Central memory CD4-positive, alpha-beta T cell (primary cell): ENCODE results near the gene ZBED6.
A peak's percentile ranks its signal among the peaks of the same experiment; 100 is the strongest.
"Not testable (repeated sequence)": the region's sequence is repeated elsewhere in the genome, so short reads cannot be mapped to it uniquely, and the experiment has no call there.

Experiments
- DNase-seq: peaks from one replicate; pipeline ENCODE4 v3.0.0; 2022
- total RNA-seq, 3 experiments: gene quantifications; one replicate each; lab custom pipeline; 2026; lab: John Stamatoyannopoulos, UW

ZBED6 gene
- 0.60 to 5.4 (median 0.71) reads per million in 3 experiments for total RNA-seq

DNA sequence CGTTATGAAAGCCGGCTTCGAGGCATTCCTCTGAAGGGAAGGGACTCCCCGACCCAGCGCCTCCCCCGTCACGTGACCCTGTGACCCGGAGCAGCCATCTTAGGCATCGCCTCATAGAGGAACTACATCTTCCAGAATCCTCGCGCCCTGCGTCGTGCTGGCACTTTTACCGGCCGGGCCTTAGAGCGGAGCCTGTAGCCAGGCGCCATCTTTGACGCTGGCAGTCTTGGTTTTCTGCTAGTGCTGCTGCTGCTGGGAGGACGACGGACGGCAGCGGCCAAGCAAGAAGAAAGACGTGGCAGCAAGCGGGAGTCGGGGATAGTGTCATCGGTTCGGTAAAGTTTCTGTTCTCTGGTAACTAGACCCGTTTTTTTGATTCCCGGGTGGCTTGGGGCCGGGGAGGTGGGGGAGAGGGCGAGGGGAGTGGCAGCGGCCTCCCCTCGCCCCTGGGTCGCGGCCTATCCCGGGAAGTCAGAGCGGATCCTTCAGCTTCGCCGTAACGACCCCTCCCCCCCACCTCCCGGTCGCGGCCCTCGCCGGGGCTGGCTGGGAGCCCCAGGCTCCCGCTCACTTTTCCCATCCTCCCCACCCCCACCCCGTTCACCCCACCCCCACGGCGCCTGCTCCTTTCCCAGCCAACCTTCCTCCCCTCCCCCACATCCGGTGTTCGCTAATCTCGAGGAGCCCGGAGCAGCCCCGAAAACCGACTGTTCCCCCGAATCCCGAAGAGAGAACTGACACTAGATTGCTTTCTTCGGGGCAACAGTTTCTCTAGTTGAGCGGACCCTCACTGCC, at the start of gene ZBED6, which contains the start of gene ZC3H11A:
Gene ZBED6 (plus strand): TSS at position 183 of the 795 bp plus-strand sequence. CDS start 1,900 bp downstream, outside the sequence.
Gene ZC3H11A (plus strand): TSS at position 183 of the 795 bp plus-strand sequence. CDS start 21,448 bp downstream, outside the sequence.
- peak; percentile 98 for DNase-seq

GRCh38 chr1:203746281-203746680, 49.1 kb upstream of the ZBED6 start:
- DNase-seq = no peak

- no peak for DNase-seq
These were observed 44.4 kb upstream of the ZBED6 start for GRCh38 chr1:203751051-203751450.

DNA sequence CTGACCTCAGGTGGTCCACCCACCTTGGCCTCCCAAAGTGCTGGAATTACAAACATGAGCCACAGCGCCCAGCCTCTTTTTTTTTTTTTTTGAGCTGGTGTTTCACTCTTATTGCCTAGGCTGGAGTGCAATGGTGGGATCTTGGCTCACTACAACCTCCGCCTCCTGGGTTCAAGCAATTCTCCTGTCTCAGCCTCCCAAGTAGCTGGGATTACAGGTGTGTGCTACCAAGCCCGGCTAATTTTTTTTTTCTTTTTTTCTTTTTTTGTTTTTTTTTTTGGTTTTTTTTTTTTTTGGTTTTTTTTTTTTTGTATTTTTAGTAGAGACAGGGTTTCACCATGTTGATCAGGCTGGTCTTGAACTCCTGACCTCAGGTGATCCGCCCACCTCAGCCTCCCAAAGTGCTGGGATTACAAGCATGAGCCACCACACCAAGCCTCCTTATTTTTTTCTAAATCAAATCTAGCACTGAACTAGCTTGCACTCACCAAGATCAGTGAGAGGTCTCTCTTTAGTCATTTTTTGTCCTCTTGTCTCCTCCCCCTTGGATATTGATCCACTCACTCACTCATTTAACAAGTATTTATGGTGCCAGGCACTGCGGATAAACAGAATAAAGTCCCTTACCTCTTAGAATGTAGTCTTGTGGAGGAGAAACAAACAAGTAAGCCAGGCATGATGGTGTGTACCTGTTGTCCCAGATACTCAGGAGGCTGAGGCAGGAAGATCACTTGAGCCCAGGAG, 43.6 kb upstream of the ZBED6 start:
- not testable (repeated sequence) for DNase-seq

DNA sequence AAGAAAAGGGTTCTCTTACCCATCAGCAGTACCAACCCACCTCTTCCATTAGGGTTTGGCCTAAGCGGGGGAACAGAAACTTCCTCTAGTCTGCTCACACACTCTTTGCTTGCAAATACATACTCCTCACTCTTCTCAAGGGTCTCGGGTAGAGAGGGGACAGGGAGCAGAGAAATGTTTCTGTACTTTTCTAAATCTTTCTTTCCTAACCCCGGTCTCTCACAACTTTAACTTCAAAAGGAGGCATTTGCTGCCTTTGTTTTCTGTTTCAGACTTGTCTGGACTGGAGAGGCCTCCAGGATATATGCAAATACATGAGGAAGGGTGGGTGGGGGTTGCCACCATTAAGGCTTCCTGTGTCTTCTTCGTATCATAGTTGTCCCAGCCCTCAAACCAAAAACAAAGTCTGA, 41.0 kb upstream of the ZBED6 start:
- DNase-seq = peak; percentile 34

GRCh38 chr1:203756036-203756435, 39.4 kb upstream of the ZBED6 start:
- no peak for DNase-seq

GRCh38 chr1:203758749-203759148, 36.7 kb upstream of the ZBED6 start:
- DNase-seq = not testable (repeated sequence)

GRCh38 chr1:203760506-203760905, 34.9 kb upstream of the ZBED6 start:
- no peak for DNase-seq

GRCh38 chr1:203761958-203762357, 33.5 kb upstream of the ZBED6 start:
- DNase-seq = not testable (repeated sequence)

- DNase-seq = no peak
These were observed 31.9 kb upstream of the ZBED6 start for GRCh38 chr1:203763505-203763904.

DNA sequence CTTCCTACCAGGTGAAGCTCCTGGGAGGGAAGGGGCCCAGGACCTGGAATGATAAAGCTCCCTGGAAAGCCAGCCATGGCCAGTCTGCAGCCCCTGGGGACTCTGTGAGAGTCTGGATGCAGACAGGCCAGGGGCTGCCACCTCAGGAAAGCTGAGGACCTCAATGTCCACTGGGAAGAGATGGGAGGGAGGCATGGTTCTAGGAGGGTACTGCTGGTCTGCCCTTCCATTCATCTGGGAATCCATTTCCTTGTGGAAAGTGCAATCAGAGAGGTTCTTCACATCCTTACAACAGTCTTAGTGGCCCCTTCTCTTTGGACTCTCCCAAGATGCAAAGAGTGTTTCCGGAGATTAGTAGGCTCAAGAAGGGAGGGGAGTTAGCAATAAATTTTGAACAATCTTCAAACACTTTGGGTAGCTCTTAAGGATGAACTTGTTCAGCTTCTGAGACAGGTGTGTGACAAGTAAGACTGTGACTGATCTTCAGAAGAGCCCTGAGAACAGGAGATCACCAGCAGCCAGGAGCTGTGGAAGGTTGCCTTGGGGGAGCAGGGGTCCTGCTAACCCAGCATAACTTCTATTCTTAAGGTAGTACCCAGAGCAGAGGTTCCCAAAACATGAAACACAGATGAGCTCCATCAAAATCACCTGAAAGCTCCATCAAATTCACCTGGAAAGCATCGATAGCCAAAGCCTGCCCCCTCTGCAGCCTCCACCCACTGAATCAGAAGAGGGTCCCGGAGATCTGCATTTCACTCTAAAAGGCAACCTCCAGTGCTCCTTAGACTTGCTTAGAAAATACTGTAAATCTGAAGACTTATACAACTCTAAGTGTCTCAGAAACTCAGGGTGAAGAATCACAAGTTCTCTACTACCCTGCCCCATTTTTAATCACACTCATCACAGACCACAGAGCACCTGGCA, 31.1 kb upstream of the ZBED6 start:
- no peak for DNase-seq

DNA sequence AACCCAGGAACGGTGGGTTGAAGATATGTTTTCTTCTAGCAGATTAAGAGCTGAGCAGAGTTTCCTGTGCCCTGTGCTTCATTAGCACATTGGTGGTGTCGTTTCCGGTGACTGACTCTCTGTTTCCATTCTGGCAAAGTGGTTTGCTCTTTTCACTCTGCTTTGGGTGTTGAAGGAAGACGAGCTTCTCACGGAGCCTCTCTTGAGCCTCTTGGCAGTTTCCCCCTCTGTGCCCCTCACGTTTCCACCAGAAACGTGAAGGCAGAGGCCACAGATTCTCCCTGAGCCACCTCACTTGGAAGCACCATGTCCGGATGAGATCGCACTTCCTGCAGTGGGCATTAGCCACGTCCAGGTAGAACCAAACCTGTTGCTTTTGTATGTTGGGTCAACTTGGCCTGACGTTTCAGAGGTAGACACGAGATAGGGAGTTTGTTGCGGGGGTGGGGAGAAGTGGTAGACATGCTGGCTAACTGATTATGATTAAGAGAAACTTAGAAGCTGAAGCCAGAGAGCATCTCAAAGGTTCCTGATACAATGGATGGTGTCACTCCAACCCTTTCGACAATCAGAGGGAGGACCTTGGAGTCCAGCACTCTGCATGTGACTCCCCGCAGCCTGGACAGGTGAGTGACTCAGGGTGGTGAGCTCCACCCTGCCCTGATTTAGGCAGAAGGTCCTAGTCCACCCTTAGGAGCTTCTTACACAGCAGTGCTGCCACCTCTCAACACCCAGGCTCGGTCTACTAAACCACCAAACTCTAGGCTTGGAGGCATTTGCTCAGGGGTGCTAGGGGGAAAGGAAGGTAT, 30.2 kb upstream of the ZBED6 start, which contains the start of gene LAX1:
Gene LAX1 (plus strand): TSS at position 155 of the 809 bp plus-strand sequence. CDS start 383 bp downstream, at position 538.
- DNase-seq = peak; percentile 82

DNA sequence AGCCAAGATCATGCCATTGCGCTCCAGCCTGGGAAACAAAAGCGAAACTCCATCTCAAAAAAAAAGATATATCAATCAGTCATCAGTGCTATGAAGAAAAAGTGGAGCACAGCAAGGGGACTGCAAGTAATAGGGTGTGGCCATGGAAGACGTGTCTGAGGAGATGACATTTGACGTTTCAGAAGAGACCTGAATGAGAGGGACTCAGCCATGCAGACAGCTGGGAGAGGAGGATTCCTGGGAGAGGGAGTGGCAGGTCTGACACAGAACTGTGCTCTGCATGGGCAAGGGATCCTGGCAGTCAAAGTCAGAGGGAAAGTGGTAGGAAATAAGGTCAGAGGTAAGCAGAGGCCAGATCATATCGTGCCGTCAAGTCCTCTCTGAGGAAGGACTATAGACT, 27.2 kb upstream of the ZBED6 start:
- no peak for DNase-seq

DNA sequence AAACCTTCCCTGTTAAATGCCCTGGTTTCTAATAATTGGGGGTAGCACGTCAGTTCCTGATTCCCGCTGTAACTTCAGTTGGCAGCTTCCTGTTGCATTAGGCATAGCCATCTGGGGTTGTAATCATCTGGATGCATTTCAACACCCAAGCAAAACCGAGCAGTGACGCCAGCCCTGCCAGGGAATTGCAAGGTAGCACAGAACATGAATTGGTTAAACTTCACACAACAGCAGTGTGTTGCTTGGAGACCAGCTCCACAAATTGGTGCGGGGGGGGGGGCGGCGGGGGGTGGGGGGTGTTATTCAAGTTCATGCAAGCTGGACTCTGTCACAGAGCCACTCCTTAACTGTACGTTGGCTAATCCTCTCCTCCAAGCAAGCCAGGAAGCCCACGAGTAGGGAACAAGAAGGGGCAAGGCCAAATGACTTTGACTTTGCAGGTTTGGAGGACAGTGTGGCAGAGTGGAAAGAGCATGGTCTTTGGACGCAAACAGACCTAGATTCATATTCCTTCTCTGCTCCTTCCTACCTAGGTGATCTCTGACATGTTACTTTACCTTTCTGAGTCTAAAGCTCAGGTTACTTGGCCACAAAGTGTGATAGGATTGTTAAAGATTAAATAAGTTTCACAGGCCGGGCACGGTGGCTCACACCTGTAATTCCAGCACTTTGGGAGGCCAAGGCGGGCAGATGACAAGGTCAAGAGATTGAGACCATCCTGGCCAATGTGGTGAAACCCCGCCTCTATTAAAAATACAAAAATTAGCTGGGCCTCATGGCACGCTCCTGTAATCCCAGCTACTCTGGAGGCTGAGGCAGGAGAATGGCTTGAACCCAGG, 25.7 kb upstream of the ZBED6 start:
- no peak for DNase-seq

- no peak for DNase-seq
These were observed 23.5 kb upstream of the ZBED6 start for GRCh38 chr1:203771901-203772301.

DNA sequence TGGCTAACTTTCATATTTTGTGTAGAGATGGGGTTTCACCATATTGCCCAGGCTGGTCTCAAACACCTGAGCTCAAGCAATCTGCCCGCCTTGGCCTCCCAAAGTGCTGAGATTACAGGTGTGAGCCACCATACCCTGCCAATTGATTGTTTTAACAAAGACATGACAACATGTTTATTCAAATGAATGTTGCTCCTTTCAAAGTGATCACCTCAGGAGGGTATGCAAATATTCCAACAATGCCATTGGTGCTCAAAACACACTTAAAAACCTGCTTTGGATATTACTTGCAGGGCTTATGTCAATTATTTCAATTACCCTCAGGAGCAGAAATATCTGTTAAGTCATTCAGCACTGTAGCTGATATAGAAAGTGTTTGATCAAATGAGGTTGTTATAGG, 22.6 kb upstream of the ZBED6 start:
- DNase-seq = no peak

- DNase-seq = no peak
These were observed 18.8 kb upstream of the ZBED6 start for GRCh38 chr1:203776636-203777035.

DNA sequence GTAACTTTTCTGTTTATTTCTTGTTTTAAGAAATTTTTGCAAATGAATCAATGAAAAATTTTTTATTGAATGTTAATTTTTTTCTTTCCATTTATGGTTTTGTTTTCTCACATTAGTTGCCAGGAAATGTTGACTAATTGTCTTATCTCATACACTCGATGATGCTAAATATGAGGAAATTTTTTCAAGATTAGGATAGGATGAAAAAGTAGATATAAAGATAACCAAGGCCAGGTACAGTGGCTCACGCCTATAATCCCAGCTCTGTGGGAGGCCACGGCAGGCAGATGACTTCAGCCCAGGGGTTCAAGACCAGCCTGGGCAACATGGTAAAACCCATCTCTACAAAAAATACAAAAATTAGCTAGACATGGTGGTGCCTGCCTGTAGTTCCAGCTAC, 17.8 kb upstream of the ZBED6 start:
- no peak for DNase-seq

DNA sequence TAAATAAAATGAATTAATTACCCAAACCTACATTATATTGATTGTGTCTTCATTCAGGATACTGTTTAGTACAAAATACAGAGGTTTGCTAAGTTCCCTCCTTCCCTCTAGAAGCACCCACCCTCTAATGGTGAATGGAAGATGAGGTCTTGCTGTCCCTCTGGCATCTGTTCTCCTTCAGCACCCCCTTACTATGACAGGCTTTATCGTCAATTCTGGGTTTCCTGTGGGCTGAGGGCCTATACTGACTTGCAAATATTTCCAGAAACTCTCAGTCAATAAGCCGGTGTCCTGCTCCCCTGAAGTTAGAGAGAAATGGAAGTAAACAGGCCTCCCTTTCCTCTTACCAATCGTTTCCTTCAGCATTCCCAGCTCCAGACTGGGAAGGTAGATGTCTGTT, 17.3 kb upstream of the ZBED6 start:
- no peak for DNase-seq

DNA sequence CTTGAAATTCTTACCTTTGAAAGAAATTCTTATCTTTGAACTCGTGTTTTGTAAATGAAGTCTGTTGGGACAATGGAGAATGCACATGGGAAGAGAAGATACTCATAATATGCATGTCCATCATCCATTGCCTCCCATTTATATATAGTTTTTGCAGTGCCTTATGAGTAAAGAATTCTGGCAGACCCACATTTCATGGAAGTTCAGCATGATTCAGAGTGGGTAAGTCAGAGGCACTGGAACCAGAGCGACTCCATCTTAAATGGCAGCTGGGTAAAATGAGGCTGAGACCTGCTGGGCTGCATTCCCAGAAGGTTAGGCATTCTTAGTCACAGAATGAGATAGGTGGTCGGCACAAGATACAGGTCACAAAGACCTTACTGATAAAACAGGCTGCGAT, 16.6 kb upstream of the ZBED6 start:
- no peak for DNase-seq

GRCh38 chr1:203781962-203782361, 13.5 kb upstream of the ZBED6 start:
- no peak for DNase-seq
